GM20000 (cell line): ENCODE measurements around the gene ACTR1B.
"Not testable (repeated sequence)": the region's sequence is repeated elsewhere in the genome, so short reads cannot be mapped to it uniquely, and the experiment has no call there.

Experiments used
- DNase-seq: peaks from one replicate; pipeline ENCODE4 v3.0.0; 2012; ENCODE audit warnings: low spot score
- TF ChIP-seq, protein P1 (sequence below): IDR thresholded peaks from 2 replicates; pipeline ENCODE4 v1.5.1; 2012; ENCODE audit warnings: mild to moderate bottlenecking, control low read depth; ENCODE audit errors: extremely low read depth, missing control alignments

The ACTR1B gene

DNA sequence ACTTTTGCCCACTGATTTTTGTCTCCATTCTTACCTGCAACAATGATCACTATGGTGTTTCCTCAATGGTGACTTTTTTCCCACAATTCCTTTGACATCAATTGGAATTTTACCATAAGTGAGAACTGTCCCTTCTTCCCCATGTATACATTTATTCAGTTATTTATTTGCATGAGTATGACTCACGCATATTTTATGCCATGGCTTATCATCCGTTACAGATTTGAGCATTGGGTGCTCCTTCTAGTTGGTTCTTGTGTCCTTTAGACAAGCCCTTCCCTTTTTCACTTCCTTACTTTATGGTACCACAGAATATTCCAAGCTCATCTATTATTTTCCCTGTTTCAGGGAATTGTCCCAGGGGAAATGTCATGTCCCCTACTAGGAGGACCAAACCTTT, 10.4 kb downstream of the ACTR1B start:
- DNase-seq, result peak; percentile 1
- TF ChIP-seq, protein P1, sequence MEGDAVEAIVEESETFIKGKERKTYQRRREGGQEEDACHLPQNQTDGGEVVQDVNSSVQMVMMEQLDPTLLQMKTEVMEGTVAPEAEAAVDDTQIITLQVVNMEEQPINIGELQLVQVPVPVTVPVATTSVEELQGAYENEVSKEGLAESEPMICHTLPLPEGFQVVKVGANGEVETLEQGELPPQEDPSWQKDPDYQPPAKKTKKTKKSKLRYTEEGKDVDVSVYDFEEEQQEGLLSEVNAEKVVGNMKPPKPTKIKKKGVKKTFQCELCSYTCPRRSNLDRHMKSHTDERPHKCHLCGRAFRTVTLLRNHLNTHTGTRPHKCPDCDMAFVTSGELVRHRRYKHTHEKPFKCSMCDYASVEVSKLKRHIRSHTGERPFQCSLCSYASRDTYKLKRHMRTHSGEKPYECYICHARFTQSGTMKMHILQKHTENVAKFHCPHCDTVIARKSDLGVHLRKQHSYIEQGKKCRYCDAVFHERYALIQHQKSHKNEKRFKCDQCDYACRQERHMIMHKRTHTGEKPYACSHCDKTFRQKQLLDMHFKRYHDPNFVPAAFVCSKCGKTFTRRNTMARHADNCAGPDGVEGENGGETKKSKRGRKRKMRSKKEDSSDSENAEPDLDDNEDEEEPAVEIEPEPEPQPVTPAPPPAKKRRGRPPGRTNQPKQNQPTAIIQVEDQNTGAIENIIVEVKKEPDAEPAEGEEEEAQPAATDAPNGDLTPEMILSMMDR, result no peak

DNA sequence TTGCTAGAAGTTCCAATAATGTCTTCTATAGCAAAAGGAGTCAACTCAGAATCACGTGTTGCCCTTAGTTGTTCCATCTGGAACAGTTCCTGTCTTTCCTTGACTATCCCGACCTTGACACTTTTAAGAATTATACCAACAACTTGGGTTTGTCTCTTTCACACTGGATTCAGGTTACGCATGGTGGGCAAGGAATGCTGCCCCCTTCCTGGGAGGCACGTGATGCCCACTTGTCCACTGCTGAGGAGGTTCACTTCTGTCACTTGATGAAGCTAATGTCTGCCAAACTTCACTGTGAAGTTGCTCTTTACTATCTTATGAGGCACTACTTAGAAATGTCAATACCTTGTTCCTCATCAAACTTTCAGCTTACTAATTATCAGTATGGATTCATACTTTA, 12.7 kb downstream of the ACTR1B start:
- TF ChIP-seq, protein P1, result no peak
- DNase-seq, result peak; percentile 2

- TF ChIP-seq, protein P1, result no peak
- peak; percentile 1 for DNase-seq
Measured at GRCh38 chr2:97646977-97647376, 16.9 kb downstream of the ACTR1B start.

DNA sequence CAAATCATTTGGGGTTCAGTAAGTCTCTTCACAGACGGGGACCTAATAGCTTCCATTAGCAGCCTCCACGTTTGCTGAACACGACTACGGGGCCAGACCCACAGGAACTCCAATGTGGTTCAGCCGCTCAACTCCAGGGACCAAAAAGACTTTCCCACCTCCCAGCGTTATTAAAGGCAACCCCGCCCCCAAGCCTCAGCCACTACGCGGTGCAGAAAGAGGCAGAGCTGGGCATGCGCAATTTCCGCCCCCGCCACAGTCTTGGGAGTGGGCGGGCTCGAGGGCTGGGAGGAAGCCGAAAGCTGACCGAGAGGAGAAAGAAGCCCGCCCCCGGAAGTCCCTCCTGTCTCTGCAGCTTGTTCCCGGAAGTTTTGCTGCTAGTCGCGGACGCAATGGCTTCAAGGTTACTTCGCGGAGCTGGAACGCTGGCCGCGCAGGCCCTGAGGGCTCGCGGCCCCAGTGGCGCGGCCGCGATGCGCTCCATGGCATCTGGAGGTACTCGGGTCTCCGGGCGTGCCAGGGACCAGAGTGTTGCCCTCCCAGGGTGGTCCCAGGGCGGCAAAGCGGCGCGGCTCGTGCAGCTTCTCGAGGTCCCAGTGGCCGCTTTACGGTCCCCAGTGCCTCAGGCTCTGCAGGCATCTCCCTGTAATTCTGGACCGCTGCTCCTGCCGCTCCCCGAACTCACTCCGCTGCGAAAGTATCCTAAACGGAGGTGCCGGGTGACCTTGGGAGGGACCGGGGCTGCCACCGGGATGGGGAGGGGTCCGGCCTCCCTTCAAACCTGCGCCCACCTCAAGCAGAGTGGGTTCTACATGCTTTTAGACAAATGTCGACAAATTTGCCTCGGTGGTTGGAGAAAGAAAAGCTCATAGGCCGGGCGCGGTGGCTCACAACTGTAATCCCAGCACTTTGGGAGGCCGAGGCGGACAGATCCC, 17.9 kb downstream of the ACTR1B start, which contains the start of gene COX5B:
Gene COX5B (plus strand): TSS at position 368 of the 935 bp plus-strand sequence. CDS start 25 bp downstream, at position 393.
- TF ChIP-seq, protein P1, result no peak
- DNase-seq, result peak; percentile 98

DNA sequence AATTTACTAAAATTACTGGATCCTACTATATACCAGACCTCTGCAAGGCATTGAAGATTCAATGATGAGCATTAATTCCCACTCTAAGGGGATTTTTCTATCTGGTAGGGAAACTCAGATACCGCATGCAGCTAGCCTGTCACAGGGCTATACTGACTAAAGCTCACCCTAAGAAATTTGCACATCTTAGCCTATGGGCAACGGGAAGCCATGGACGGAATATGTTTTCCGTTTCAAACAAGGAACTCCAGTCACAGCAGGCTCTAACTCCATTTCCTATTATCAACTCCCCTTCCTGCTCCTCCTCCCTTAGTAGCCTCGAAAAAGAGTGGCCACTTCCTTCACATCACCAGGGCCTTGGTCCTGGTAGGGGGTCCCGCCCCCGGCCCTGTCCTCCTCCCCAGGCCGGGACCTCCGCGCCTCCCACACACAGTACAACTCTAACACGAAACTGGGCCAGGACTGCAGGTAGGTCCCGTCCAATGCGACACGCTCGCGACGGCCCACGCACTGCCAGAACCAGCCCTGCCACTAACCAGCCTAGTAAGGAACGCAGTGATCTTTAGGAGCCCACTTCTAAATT, 18.6 kb downstream of the ACTR1B start:
- peak; percentile 29 for DNase-seq
- TF ChIP-seq, protein P1, result no peak

DNA sequence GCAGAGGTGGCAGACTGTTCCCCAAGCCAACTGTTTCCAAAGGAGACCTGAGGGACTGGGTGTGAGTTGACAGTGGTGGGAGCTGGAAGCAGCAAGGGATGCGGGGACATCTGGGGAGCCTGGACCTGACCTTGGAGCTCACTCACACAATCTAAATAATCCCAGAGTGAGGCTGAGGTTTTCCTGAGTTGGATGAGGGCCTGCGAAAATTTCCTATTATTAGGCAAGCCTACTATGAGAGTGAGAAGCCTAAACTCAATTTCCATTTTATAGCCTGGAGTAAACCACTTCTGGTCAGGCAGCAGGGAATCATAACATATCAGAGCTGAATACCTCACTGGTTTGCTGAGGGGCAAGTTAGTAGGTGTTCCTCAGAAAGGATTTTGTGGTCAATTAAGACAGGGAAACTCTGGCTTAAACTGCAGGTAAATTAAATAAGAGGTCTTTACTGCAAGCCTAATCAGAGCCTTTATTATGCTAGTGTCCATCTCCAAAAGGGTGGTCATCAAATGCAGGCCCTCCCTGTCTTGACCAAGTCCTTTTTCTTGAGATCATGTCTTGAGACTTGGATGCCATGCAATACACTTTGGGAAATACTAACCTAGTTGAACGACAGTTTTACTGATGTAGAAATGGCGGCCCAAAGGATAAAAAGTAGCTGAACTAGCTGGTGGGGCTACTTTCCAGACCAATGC, 19.7 kb downstream of the ACTR1B start:
- TF ChIP-seq, protein P1, result no peak
- DNase-seq, result no peak

DNA sequence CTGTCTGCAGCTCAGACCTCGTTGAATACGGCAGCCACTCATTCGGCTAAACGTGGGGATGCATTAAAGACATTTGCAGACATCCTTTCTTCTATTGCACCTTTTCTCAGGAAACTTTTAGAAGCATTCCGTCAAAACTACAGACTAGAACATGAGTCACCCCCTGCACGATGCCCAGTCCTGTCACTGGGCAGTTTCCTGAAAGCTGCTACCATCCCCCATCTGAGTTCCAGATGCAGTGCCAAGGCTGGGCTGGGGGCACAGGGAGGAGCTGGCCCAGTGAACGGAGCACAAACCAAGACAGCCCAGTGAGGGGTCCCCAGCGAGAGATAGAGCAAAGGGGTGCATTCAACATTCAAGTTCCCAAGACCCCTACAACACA, 37.8 kb downstream of the ACTR1B start:
- DNase-seq, result not testable (repeated sequence)

GRCh38 chr2:97625354-97626048, 38.3 kb downstream of the ACTR1B start:
- not testable (repeated sequence) for DNase-seq

- DNase-seq, result not testable (repeated sequence)
Measured at GRCh38 chr2:97622976-97623375, 40.9 kb downstream of the ACTR1B start.

DNA sequence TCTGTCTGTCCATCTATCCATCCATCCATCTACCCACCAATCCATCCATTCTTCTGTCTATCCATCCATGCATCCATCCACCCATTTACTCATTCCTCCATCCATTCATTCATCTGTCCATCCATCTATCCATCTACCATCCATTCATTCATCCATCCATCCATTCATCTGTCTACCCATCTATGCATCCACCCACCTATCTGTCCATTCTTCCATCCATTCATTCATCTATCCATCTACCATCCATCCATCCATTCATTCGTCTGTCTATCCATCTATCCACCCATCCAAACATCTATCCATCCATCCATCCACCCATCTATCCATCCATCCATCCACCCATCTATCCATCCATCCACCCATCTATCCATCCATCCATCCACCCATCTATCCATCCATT, 43.4 kb downstream of the ACTR1B start:
- DNase-seq, result not testable (repeated sequence)
